Endothelial cell of umbilical vein (primary cell): ENCODE results near the gene GH1. TPM values are rescaled to one million over a fixed set of nuclear protein-coding genes. Genes with fewer than 3 reads are reported as not detected.

Experiments used
- BruUV-seq: library from RNA; stranded (reverse); fragments of 400-500 nt; replicated peaks from 2 replicates; lab custom pipeline; 2021; lab: Mats Ljungman, UMichigan
- CTCF ChIA-PET: fragments of 300-600, 350-600 bp; sonication (Branson Sonifier 250); formaldehyde crosslinking; loops from one replicate; lab custom pipeline; 2021; ENCODE audit warnings: antibody characterized with exemption, inconsistent platforms; lab: Charles Lee
- POLR2A ChIA-PET: fragments of 300-600, 350-600 bp; sonication (Branson Sonifier 250); formaldehyde crosslinking; loops from one replicate; lab custom pipeline; 2021; ENCODE audit warnings: antibody characterized with exemption, inconsistent platforms; lab: Charles Lee
- DNase-seq: peaks from one replicate; pipeline ENCODE4 v3.0.0-alpha.2; 2011; ENCODE audit warnings: low read depth, low spot score
- FAIRE-seq: peaks from 2 replicates; lab custom pipeline; 2011; peaks lifted over from hg19 to GRCh38; lab: Jason Lieb, UNC
- H2AFZ ChIP-seq: 2 replicates; pipeline ENCODE4 v1.6.0; 2012; ENCODE audit warnings: low read depth, low read length, control low read depth, inconsistent platforms
- H3K27ac ChIP-seq: 2 replicates; pipeline ENCODE4 v1.5.1; 2011; ENCODE audit warnings: low read depth, mild to moderate bottlenecking, control low read depth, low read length, moderate library complexity; ENCODE audit not compliant: insufficient read depth
- H3K27me3 ChIP-seq, 2 experiments: 2 replicates each; pipeline versions ENCODE4 v1.6.0 to v1.6.1; 2011; ENCODE audit warnings: low read length in 2 of 2, mixed read lengths in 1 of 2; ENCODE audit not compliant: control insufficient read depth in 2 of 2, insufficient read depth in 2 of 2
- H3K36me3 ChIP-seq, 2 experiments: 2 replicates in 1 of 2; 3 replicates in 1 of 2; pipeline ENCODE4 v1.5.1; 2011; ENCODE audit warnings: low read length in 2 of 2, mild to moderate bottlenecking in 1 of 2, moderate library complexity in 1 of 2; ENCODE audit not compliant: control insufficient read depth in 2 of 2, insufficient read depth in 2 of 2; ENCODE audit errors: extremely low read depth in 1 of 2
- H3K4me1 ChIP-seq: 3 replicates; pipeline ENCODE4 v1.5.1; 2011; ENCODE audit warnings: mild to moderate bottlenecking, low read length; ENCODE audit not compliant: control insufficient read depth, insufficient read depth; ENCODE audit errors: extremely low read depth
- H3K4me2 ChIP-seq: 2 replicates; pipeline ENCODE4 v1.6.1; 2011; ENCODE audit warnings: low read length, control low read depth, mixed read lengths; ENCODE audit not compliant: insufficient read depth
- H3K4me3 ChIP-seq, 3 experiments: fragments of 200-600 bp in 1 of 3; sonication (generic), shearing (Covaris generic) in 1 of 3; replicated peaks in 1 of 3; 2 replicates each; pipeline ENCODE4 v1.5.1; 2011 to 2016; ENCODE audit warnings: control low read depth in 3 of 3, low read length in 3 of 3, mild to moderate bottlenecking in 2 of 3, inconsistent platforms in 1 of 3, low read depth in 1 of 3, moderate library complexity in 1 of 3; ENCODE audit not compliant: insufficient read depth in 1 of 3
- H3K79me2 ChIP-seq: 2 replicates; pipeline ENCODE4 v1.6.0; 2012; ENCODE audit warnings: low read length, inconsistent platforms; ENCODE audit not compliant: control insufficient read depth, insufficient read depth
- H3K9ac ChIP-seq: replicated peaks from 2 replicates; pipeline ENCODE3; 2011; ENCODE audit warnings: low read length, control low read depth; ENCODE audit not compliant: insufficient read depth; ENCODE audit errors: extremely low read depth
- H3K9me1 ChIP-seq: replicated peaks from 3 replicates; pipeline ENCODE4 v1.6.0; 2011; ENCODE audit warnings: mild to moderate bottlenecking, low read length; ENCODE audit not compliant: control insufficient read depth, insufficient read depth; ENCODE audit errors: extremely low read depth
- H3K9me3 ChIP-seq: replicated peaks from 2 replicates; pipeline ENCODE4 v1.5.1; 2012; ENCODE audit warnings: low read length, inconsistent platforms; ENCODE audit not compliant: control insufficient read depth, insufficient read depth
- H4K20me1 ChIP-seq: replicated peaks from 2 replicates; pipeline ENCODE3; 2011; ENCODE audit warnings: mild to moderate bottlenecking, low read length; ENCODE audit not compliant: control insufficient read depth, insufficient read depth; ENCODE audit errors: extremely low read depth
- EZH2 ChIP-seq: IDR thresholded peaks from 2 replicates; pipeline ENCODE4 v1.6.1; 2012; ENCODE audit warnings: borderline replicate concordance, low read depth, mild to moderate bottlenecking, moderate library complexity, low read length, inconsistent platforms; ENCODE audit not compliant: severe bottlenecking
- FOS ChIP-seq: IDR thresholded peaks from 2 replicates; pipeline ENCODE4 v1.6.1; 2011; ENCODE audit warnings: mild to moderate bottlenecking, low read length, moderate library complexity, borderline replicate concordance; ENCODE audit not compliant: insufficient read depth
- GATA2 ChIP-seq: IDR thresholded peaks from 2 replicates; pipeline ENCODE4 v1.7.0; 2011; ENCODE audit warnings: low read depth, mild to moderate bottlenecking, moderate library complexity, mixed read lengths, low read length; ENCODE audit not compliant: insufficient read length, insufficient read depth
- JUN ChIP-seq: IDR thresholded peaks from 2 replicates; pipeline ENCODE4 v1.6.1; 2011; ENCODE audit warnings: borderline replicate concordance, low read depth; ENCODE audit not compliant: insufficient read length, insufficient read depth
- MYC ChIP-seq: IDR thresholded peaks from one replicate; pipeline ENCODE4 v1.6.1; 2011; ENCODE audit warnings: mild to moderate bottlenecking, low read depth, low read length
- POLR2A ChIP-seq: IDR thresholded peaks from 2 replicates; pipeline ENCODE4 v1.6.1; 2012; ENCODE audit warnings: low read depth, mild to moderate bottlenecking, control low read depth, low read length
- POLR2AphosphoS5 ChIP-seq: IDR thresholded peaks from 2 replicates; pipeline ENCODE4 v1.6.1; 2012; ENCODE audit warnings: low read depth, mild to moderate bottlenecking, control low read depth, low read length, moderate library complexity; ENCODE audit not compliant: insufficient read depth
- dilution Hi-C: fragments of 300-500 bp; cut with MboI; formaldehyde crosslinking; loops from one replicate; pipeline ENCODE4 v1.15.0; 2019; ENCODE audit warnings: low sequenced_read_pairs; ENCODE audit not compliant: extremely low pct_ligation_motif_present
- intact Hi-C: fragments of 100-400 bp; cut with micrococcal nuclease; formaldehyde crosslinking; loops from one replicate; pipeline ENCODE4 v1.10.0; 2022
- polyA plus RNA-seq, 4 experiments: library from polyadenylated mRNA; depleted of rRNA in 3 of 4; stranded (reverse) in 3 of 4; unstranded in 1 of 4; fragments of >200 nt; gene quantifications; 2 replicates each; pipeline versions ENCODE4 v1.2.1 to v1.2.3, GENCODE V29; 2011 to 2012; ENCODE audit warnings: missing spikeins in 1 of 4
- total RNA-seq: library from RNA; stranded (reverse); gene quantifications from 2 replicates; pipeline ENCODE4 v1.2.3, GENCODE V29; 2021
- TF ChIP-seq, protein P1 (sequence below), 2 donors: IDR thresholded peaks; 1 replicate in 1 of 2; 2 replicates in 1 of 2; pipeline ENCODE4 v1.5.1; 2011; ENCODE audit warnings: low read length in 2 of 2, mild to moderate bottlenecking in 2 of 2, moderate library complexity in 2 of 2, control low read depth in 1 of 2, inconsistent platforms in 1 of 2, low read depth in 1 of 2; ENCODE audit not compliant: insufficient read depth in 1 of 2; ENCODE audit errors: extremely low read depth in 1 of 2
- TF ChIP-seq, protein P2 (sequence below): IDR thresholded peaks from 2 replicates; pipeline ENCODE4 v1.6.1; 2011; ENCODE audit not compliant: insufficient read depth, insufficient read length

GH1 gene
- total and polyA plus RNA-seq, 2 donors (not counting 3 experiments of a cell fraction or from before 2014, with no cell fraction given): not detected

DNA sequence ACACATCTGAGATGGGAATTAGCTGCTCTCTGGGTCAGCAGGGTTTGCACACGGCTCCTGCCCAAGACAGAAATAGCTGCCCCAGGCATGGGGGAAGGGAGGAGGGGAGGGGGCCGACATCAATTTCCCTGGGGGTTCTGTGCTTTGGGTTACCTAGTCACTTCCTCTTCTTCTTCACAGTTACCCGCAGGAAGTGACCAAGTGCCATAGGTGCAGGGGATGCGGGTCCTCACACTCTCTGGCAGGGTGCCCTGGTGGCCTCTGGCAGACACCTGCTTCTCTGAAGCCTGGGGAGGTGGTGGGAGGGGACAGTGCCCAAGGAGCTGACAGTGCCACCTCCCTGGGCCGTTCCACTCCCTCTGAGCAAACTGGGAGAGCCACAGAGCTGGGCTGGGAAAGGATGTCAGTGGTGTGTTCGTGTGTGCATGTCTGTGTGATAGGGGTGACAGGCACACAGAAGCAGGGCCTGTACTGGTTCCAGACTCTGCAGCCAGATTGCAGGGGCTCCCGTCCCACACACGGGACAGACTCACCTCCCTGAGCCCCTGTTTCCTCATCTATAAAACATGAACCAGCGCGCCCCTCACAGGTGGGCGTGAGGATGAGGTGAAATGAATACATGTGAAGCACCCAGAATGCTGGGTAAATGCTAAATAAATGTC lies 35.9 kb upstream of the GH1 start:
- ChIA-PET POLR2A (no interaction called here), CTCF (interaction anchor here (1.3 to 7.0 kb wide), 3 partner anchors 8 to 71 kb away, joined by 3 to 50 read pairs (median 4); no protein-coding TSS in a partner anchor)
- Histone ChIP-seq H3K9me3 (no peaks in the 10 kb centered on the region), H2AFZ (no peak overlapping the region), H3K36me3 (no peaks in the 10 kb centered on the region), H4K20me1 (no peaks in the 10 kb centered on the region), H3K27me3 (no peaks in the 10 kb centered on the region), H3K4me2 (no peak overlapping the region), H3K27ac (no peak overlapping the region), H3K9me1 (no peaks in the 10 kb centered on the region), H3K79me2 (no peaks in the 10 kb centered on the region), H3K4me3 (no peak overlapping the region), H3K4me1 (no peaks in the 10 kb centered on the region), H3K9ac (no peak overlapping the region)
- no TSS peak for BruUV-seq
- dilution Hi-C loops (no loop called here), intact Hi-C loops (no loop called here)
- FAIRE-seq (no peak), DNase-seq (no peak)
- TF ChIP-seq FOS (no peak), MYC (no peak), EZH2 (no peak), JUN (no peak), POLR2A (no peak), POLR2AphosphoS5 (no peak), GATA2 (no peak)
- TF ChIP-seq, protein P1, sequence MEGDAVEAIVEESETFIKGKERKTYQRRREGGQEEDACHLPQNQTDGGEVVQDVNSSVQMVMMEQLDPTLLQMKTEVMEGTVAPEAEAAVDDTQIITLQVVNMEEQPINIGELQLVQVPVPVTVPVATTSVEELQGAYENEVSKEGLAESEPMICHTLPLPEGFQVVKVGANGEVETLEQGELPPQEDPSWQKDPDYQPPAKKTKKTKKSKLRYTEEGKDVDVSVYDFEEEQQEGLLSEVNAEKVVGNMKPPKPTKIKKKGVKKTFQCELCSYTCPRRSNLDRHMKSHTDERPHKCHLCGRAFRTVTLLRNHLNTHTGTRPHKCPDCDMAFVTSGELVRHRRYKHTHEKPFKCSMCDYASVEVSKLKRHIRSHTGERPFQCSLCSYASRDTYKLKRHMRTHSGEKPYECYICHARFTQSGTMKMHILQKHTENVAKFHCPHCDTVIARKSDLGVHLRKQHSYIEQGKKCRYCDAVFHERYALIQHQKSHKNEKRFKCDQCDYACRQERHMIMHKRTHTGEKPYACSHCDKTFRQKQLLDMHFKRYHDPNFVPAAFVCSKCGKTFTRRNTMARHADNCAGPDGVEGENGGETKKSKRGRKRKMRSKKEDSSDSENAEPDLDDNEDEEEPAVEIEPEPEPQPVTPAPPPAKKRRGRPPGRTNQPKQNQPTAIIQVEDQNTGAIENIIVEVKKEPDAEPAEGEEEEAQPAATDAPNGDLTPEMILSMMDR (IDR thresholded peaks at IDR 0.05; ENCODE audit: extremely low read depth in 1 of 2, insufficient read depth in 1 of 2, low read depth in 1 of 2, low read length in 2 of 2): no peak
- TF ChIP-seq, protein P2, sequence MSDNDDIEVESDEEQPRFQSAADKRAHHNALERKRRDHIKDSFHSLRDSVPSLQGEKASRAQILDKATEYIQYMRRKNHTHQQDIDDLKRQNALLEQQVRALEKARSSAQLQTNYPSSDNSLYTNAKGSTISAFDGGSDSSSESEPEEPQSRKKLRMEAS: no peak
